HepG2 (cell line): ENCODE results near the gene LGI4. TPM values are rescaled to one million over a fixed set of nuclear protein-coding genes. Genes with fewer than 3 reads are reported as not detected.
A peak's percentile ranks its signal among the peaks of the same experiment; 100 is the strongest.

Experiments used
- ARNT ChIP-seq: fragments of 450-650 bp; IDR thresholded peaks from 2 replicates; pipeline ENCODE4 v1.6.1; 2017
- CAMTA2 ChIP-seq: sonication (generic); formaldehyde crosslinking; IDR thresholded peaks from 2 replicates; pipeline ENCODE4 v1.4.0; 2020; ENCODE audit warnings: mild to moderate bottlenecking, missing genetic modification reagents, borderline replicate concordance
- CC2D1A ChIP-seq: sonication (generic); formaldehyde crosslinking; IDR thresholded peaks from 2 replicates; pipeline ENCODE4 v1.8.1; 2023; ENCODE audit warnings: mild to moderate bottlenecking, missing genetic modification reagents
- ERF ChIP-seq: IDR thresholded peaks from 2 replicates; pipeline ENCODE4 v1.6.1; 2018; ENCODE audit warnings: missing biosample characterization, missing genetic modification reagents
- HNF4G ChIP-seq, 2 experiments: sonication (generic) in 1 of 2; formaldehyde crosslinking in 1 of 2; IDR thresholded peaks; 2 replicates each; pipeline versions ENCODE4 v1.4.0 to v1.6.1; 2011 to 2020; ENCODE audit warnings: borderline replicate concordance in 2 of 2, low read depth in 2 of 2, mild to moderate bottlenecking in 2 of 2, low read length in 1 of 2, missing genetic modification reagents in 1 of 2, moderate library complexity in 1 of 2
- JUND ChIP-seq: sonication (generic); formaldehyde crosslinking; IDR thresholded peaks from 2 replicates; pipeline ENCODE4 v1.8.0; 2022; ENCODE audit warnings: mild to moderate bottlenecking, missing genetic modification reagents
- MTA1 ChIP-seq: sonication (generic); formaldehyde crosslinking; IDR thresholded peaks from 2 replicates; pipeline ENCODE4 v1.4.0; 2020; ENCODE audit warnings: missing genetic modification reagents, mild to moderate bottlenecking, borderline replicate concordance
- NFYC ChIP-seq: IDR thresholded peaks from 2 replicates; pipeline ENCODE4 v1.6.1; 2016; ENCODE audit warnings: missing genetic modification reagents, missing compliant biosample characterization
- PAX8 ChIP-seq: sonication (generic); formaldehyde crosslinking; IDR thresholded peaks from 2 replicates; pipeline ENCODE4 v1.8.0; 2022; ENCODE audit warnings: mild to moderate bottlenecking, missing genetic modification reagents, borderline replicate concordance
- PRPF4 ChIP-seq: fragments of 200-400 bp; formaldehyde crosslinking; IDR thresholded peaks from 2 replicates; pipeline ENCODE4 v1.6.1; 2016; ENCODE audit warnings: low read length, low read depth; ENCODE audit not compliant: poor library complexity, severe bottlenecking
- PTBP1 ChIP-seq: fragments of 200-400 bp; formaldehyde crosslinking; IDR thresholded peaks from 2 replicates; pipeline ENCODE4 v1.6.1; 2018; ENCODE audit warnings: low read length, low read depth; ENCODE audit not compliant: poor library complexity, severe bottlenecking
- RXRA ChIP-seq: sonication (generic); formaldehyde crosslinking; IDR thresholded peaks from 2 replicates; pipeline ENCODE4 v1.5.1; 2020; ENCODE audit warnings: missing genetic modification reagents
- TP53 ChIP-seq: sonication (generic); formaldehyde crosslinking; conservative IDR thresholded peaks from 2 replicates; pipeline ENCODE4 v1.4.0; 2020; ENCODE audit warnings: missing genetic modification reagents
- ZEB1 ChIP-seq: IDR thresholded peaks from 2 replicates; pipeline ENCODE4 v1.6.1; 2012; ENCODE audit warnings: mild to moderate bottlenecking, low read depth, inconsistent platforms; ENCODE audit not compliant: insufficient replicate concordance
- ZNF17 ChIP-seq: sonication (generic); formaldehyde crosslinking; IDR thresholded peaks from 2 replicates; pipeline ENCODE4 v1.5.0; 2020; ENCODE audit warnings: mild to moderate bottlenecking, missing genetic modification reagents
- ZNF224 ChIP-seq: sonication (generic); formaldehyde crosslinking; IDR thresholded peaks from 2 replicates; pipeline ENCODE4 v1.5.0; 2020; ENCODE audit warnings: mild to moderate bottlenecking, missing genetic modification reagents
- ZNF235 ChIP-seq: sonication (generic); formaldehyde crosslinking; IDR thresholded peaks from 2 replicates; pipeline ENCODE4 v1.8.1; 2023; ENCODE audit warnings: mild to moderate bottlenecking, missing genetic modification reagents, borderline replicate concordance
- ZNF24 ChIP-seq: fragments of 450-650 bp; IDR thresholded peaks from 2 replicates; pipeline ENCODE4 v1.6.1; 2017; ENCODE audit warnings: antibody characterized with exemption, mild to moderate bottlenecking
- ZNF333 ChIP-seq: sonication (generic); formaldehyde crosslinking; IDR thresholded peaks from 2 replicates; pipeline ENCODE4 v1.4.0; 2020; ENCODE audit warnings: mild to moderate bottlenecking, missing genetic modification reagents, borderline replicate concordance
- ZNF761 ChIP-seq: sonication (generic); formaldehyde crosslinking; conservative IDR thresholded peaks from 2 replicates; pipeline ENCODE4 v1.4.0; 2020; ENCODE audit warnings: mild to moderate bottlenecking, missing genetic modification reagents
- ZNF891 ChIP-seq: sonication (generic); formaldehyde crosslinking; IDR thresholded peaks from 2 replicates; pipeline ENCODE4 v1.5.0; 2020; ENCODE audit warnings: mild to moderate bottlenecking, missing genetic modification reagents
- ZSCAN12 ChIP-seq: sonication (generic); formaldehyde crosslinking; IDR thresholded peaks from 2 replicates; pipeline ENCODE4 v1.9.0; 2021; ENCODE audit warnings: mild to moderate bottlenecking, missing genetic modification reagents
- polyA plus RNA-seq, 8 experiments: library from polyadenylated mRNA; depleted of rRNA in 3 of 8; stranded (reverse) in 7 of 8; unstranded in 1 of 8; fragments of >200 nt; fragmentation: Illumina TruSeq in 4 of 8; extraction: Trizol in 4 of 8; gene quantifications; 2 replicates each; pipeline versions ENCODE4 v1.2.1 to v1.2.3, GENCODE V29; 2011 to 2016; ENCODE audit warnings: low read depth in 4 of 8, missing spikeins in 1 of 8, mixed read lengths in 1 of 8; ENCODE audit not compliant: insufficient read depth in 1 of 8
- total RNA-seq, 5 experiments: library from RNA; depleted of rRNA; stranded (reverse); fragments of >200 nt; fragmentation: Illumina TruSeq; extraction: Trizol; gene quantifications; 2 replicates each; pipeline ENCODE4 v1.2.3, GENCODE V29; 2016; ENCODE audit warnings: low read depth in 1 of 5
- TF ChIP-seq, protein P1 (sequence below): IDR thresholded peaks from 2 replicates; pipeline ENCODE4 v1.6.1; 2016; ENCODE audit warnings: mild to moderate bottlenecking, missing biosample characterization, missing genetic modification reagents
- TF ChIP-seq, protein P2 (sequence below): IDR thresholded peaks from 2 replicates; pipeline ENCODE4 v1.6.1; 2016; ENCODE audit warnings: missing compliant biosample characterization, missing genetic modification reagents, borderline replicate concordance
- TF ChIP-seq, protein P3 (sequence below): sonication (generic); formaldehyde crosslinking; IDR thresholded peaks from 2 replicates; pipeline ENCODE4 v1.4.0; 2020; ENCODE audit warnings: missing genetic modification reagents, borderline replicate concordance

LGI4 gene
- total and polyA plus RNA-seq, 2 of the 13 experiments (the other 11 are each of a cell fraction or from before 2014, with no cell fraction given), result 2.8 TPM; not detected in 1

DNA sequence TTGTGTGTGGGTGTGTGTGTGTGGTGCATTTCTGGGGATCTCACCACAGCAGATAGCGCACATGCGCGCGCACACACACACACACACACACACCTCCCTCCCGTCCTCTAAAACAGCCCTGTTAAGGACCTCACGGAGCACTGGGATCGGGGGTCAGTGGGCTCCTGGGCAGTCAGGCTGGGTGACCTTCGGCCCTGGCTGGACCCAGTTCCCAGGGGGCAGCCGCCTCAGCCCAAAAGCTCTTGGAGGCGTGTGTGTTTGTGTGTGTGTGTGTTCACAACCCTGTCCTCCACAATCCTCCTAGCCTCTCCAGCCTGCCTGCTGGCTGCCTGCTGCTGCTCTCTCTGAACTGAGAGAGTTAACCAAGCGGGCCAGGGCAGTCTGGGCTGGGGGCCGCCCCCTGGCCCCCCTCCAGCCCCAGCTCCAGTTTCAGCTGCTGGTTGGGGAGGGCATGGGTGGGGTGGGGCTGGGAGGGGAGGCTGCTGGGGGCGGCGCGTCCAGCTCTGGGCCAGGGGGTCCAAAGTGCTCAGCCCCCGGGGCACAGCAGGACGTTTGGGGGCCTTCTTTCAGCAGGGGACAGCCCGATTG, 3.5 kb upstream of the LGI4 start, which contains the start of gene FXYD1 (continued):
- TF ChIP-seq HNF4G (IDR thresholded peaks at IDR 0.05; ENCODE audit: borderline replicate concordance, low read depth, low read length), result no peak; the same call in 1 of the 2 replicates
- peak; percentile 45; the same call in 1 of the 2 replicates for TF ChIP-seq HNF4G (CRISPR knock-in tag; IDR thresholded peaks at IDR 0.05; ENCODE audit: borderline replicate concordance, low read depth)
- peak; percentile 31 for TF ChIP-seq ZEB1
- TF ChIP-seq PTBP1, result no peak
- TF ChIP-seq ZSCAN12 (CRISPR knock-in tag), result no peak
- no peak for TF ChIP-seq JUND (CRISPR knock-in tag)
- no peak for TF ChIP-seq ZNF235 (CRISPR knock-in tag)
- TF ChIP-seq ZNF333 (CRISPR knock-in tag), result no peak
- TF ChIP-seq, protein P1, sequence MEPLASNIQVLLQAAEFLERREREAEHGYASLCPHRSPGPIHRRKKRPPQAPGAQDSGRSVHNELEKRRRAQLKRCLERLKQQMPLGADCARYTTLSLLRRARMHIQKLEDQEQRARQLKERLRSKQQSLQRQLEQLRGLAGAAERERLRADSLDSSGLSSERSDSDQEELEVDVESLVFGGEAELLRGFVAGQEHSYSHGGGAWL (CRISPR knock-in tag), result no peak
- TF ChIP-seq MTA1, result peak; percentile 47; the same call in 1 of the 2 replicates
- no peak for TF ChIP-seq RXRA
- TF ChIP-seq TP53 (CRISPR knock-in tag), result no peak
- no peak for TF ChIP-seq CC2D1A (CRISPR knock-in tag)
- no peak for TF ChIP-seq PRPF4
- 0 out of 2 replicates have a peak, but pooled peaks have one; percentile 54 for TF ChIP-seq PAX8 (CRISPR knock-in tag)
- TF ChIP-seq ZNF24, result no peak
- TF ChIP-seq ERF (CRISPR knock-in tag), result no peak
- TF ChIP-seq, protein P2, sequence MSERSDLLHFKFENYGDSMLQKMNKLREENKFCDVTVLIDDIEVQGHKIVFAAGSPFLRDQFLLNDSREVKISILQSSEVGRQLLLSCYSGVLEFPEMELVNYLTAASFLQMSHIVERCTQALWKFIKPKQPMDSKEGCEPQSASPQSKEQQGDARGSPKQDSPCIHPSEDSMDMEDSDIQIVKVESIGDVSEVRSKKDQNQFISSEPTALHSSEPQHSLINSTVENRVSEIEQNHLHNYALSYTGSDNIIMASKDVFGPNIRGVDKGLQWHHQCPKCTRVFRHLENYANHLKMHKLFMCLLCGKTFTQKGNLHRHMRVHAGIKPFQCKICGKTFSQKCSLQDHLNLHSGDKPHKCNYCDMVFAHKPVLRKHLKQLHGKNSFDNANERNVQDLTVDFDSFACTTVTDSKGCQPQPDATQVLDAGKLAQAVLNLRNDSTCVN (CRISPR knock-in tag), result no peak
- peak; percentile 61; the same call in 1 of the 2 replicates for TF ChIP-seq ZNF761 (CRISPR knock-in tag)
- TF ChIP-seq, protein P3, sequence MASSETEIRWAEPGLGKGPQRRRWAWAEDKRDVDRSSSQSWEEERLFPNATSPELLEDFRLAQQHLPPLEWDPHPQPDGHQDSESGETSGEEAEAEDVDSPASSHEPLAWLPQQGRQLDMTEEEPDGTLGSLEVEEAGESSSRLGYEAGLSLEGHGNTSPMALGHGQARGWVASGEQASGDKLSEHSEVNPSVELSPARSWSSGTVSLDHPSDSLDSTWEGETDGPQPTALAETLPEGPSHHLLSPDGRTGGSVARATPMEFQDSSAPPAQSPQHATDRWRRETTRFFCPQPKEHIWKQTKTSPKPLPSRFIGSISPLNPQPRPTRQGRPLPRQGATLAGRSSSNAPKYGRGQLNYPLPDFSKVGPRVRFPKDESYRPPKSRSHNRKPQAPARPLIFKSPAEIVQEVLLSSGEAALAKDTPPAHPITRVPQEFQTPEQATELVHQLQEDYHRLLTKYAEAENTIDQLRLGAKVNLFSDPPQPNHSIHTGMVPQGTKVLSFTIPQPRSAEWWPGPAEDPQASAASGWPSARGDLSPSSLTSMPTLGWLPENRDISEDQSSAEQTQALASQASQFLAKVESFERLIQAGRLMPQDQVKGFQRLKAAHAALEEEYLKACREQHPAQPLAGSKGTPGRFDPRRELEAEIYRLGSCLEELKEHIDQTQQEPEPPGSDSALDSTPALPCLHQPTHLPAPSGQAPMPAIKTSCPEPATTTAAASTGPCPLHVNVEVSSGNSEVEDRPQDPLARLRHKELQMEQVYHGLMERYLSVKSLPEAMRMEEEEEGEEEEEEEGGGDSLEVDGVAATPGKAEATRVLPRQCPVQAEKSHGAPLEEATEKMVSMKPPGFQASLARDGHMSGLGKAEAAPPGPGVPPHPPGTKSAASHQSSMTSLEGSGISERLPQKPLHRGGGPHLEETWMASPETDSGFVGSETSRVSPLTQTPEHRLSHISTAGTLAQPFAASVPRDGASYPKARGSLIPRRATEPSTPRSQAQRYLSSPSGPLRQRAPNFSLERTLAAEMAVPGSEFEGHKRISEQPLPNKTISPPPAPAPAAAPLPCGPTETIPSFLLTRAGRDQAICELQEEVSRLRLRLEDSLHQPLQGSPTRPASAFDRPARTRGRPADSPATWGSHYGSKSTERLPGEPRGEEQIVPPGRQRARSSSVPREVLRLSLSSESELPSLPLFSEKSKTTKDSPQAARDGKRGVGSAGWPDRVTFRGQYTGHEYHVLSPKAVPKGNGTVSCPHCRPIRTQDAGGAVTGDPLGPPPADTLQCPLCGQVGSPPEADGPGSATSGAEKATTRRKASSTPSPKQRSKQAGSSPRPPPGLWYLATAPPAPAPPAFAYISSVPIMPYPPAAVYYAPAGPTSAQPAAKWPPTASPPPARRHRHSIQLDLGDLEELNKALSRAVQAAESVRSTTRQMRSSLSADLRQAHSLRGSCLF (CRISPR knock-in tag), result no peak
- TF ChIP-seq ZNF224 (CRISPR knock-in tag), result no peak
- TF ChIP-seq ZNF891, result no peak
- TF ChIP-seq ZNF17 (CRISPR knock-in tag), result no peak
- no peak for TF ChIP-seq ARNT
- TF ChIP-seq CAMTA2 (CRISPR knock-in tag), result no peak
- TF ChIP-seq NFYC (CRISPR knock-in tag), result no peak
